GM23338 (cell line): Measurements from ENCODE around the gene PSMD6. TPM values are rescaled to one million over a fixed set of nuclear protein-coding genes. Genes with fewer than 3 reads are reported as not detected.

Source experiments
- ATAC-seq: fragments of 200-7000 bp; cut with Tn5 transposase; 3 replicates; pipeline ENCODE4 v1.9.1; 2020
- DNase-seq: peaks from one replicate; pipeline ENCODE4 v3.0.0-alpha.2; 2015; ENCODE audit warnings: low spot score
- H2AFZ ChIP-seq: fragments of 200-600 bp; sonication (generic); 2 replicates; pipeline ENCODE4 v1.8.0; 2016; ENCODE audit warnings: antibody characterized with exemption, mild to moderate bottlenecking, moderate library complexity
- H3F3A ChIP-seq: fragments of 200-600 bp; sonication (generic); replicated peaks from 2 replicates; pipeline ENCODE4 v1.8.0; 2017; ENCODE audit warnings: antibody characterized with exemption, mixed run types, low read depth
- H3K27ac ChIP-seq: fragments of 200-600 bp; sonication (generic); 2 replicates; pipeline ENCODE4 v1.6.1; 2016; ENCODE audit warnings: low read depth
- H3K27me3 ChIP-seq: fragments of 200-600 bp; sonication (generic); 2 replicates; pipeline ENCODE4 v1.8.0; 2016; ENCODE audit warnings: mild to moderate bottlenecking, mixed run types, moderate library complexity; ENCODE audit not compliant: insufficient read depth
- H3K36me3 ChIP-seq: fragments of 200-600 bp; sonication (generic); 2 replicates; pipeline ENCODE4 v1.8.0; 2016; ENCODE audit warnings: mild to moderate bottlenecking; ENCODE audit not compliant: insufficient read depth
- H3K4me1 ChIP-seq: fragments of 200-600 bp; sonication (generic); 2 replicates; pipeline ENCODE4 v1.8.0; 2016; ENCODE audit warnings: mild to moderate bottlenecking, moderate library complexity; ENCODE audit not compliant: insufficient read depth
- H3K4me2 ChIP-seq: fragments of 200-600 bp; sonication (generic); 2 replicates; pipeline ENCODE4 v1.7.1; 2017; ENCODE audit warnings: mixed run types
- H3K4me3 ChIP-seq: fragments of 200-600 bp; sonication (generic); 2 replicates; pipeline ENCODE4 v1.6.1; 2016; ENCODE audit warnings: mixed run types
- H3K79me2 ChIP-seq: fragments of 200-600 bp; sonication (generic); replicated peaks from 2 replicates; pipeline ENCODE4 v1.8.0; 2017; ENCODE audit warnings: mild to moderate bottlenecking; ENCODE audit not compliant: insufficient read depth
- H3K9me2 ChIP-seq: fragments of 200-600 bp; sonication (generic); 2 replicates; pipeline ENCODE4 v1.8.0; 2017; ENCODE audit not compliant: insufficient read depth
- H4K20me1 ChIP-seq: fragments of 200-600 bp; sonication (generic); replicated peaks from 2 replicates; pipeline ENCODE4 v1.8.0; 2017; ENCODE audit warnings: mild to moderate bottlenecking; ENCODE audit not compliant: insufficient read depth
- H3K27ac Mint-ChIP-seq: 2 replicates; pipeline ENCODE4 v1.8.0; 2020; ENCODE audit warnings: inconsistent platforms, mild to moderate bottlenecking, moderate library complexity, mixed read lengths
- H3K27me3 Mint-ChIP-seq: 3 replicates; pipeline ENCODE4 v1.8.0; 2022; ENCODE audit warnings: low read depth, mild to moderate bottlenecking, moderate library complexity, mixed read lengths, inconsistent platforms; ENCODE audit not compliant: insufficient read depth, poor library complexity
- H3K36me3 Mint-ChIP-seq: 3 replicates; pipeline ENCODE4 v1.8.0; 2021; ENCODE audit warnings: low read depth, mild to moderate bottlenecking, inconsistent platforms, moderate library complexity, mixed read lengths
- H3K4me1 Mint-ChIP-seq: 3 replicates; pipeline ENCODE4 v1.8.0; 2020; ENCODE audit warnings: mild to moderate bottlenecking, inconsistent platforms, mixed read lengths
- H3K4me3 Mint-ChIP-seq: 3 replicates; pipeline ENCODE4 v1.8.0; 2021; ENCODE audit warnings: moderate library complexity, mild to moderate bottlenecking, inconsistent platforms, mixed read lengths
- H3K9me3 Mint-ChIP-seq: 3 replicates; pipeline ENCODE4 v1.8.0; 2020; ENCODE audit warnings: moderate library complexity, mild to moderate bottlenecking, inconsistent platforms, mixed read lengths
- CREB1 ChIP-seq: fragments of 250-450 bp; sonication (Bioruptor Pico); IDR thresholded peaks from 2 replicates; pipeline ENCODE4 v1.5.0; 2020; ENCODE audit warnings: low read depth, mild to moderate bottlenecking, moderate library complexity
- CTCF ChIP-seq, 2 experiments: fragments of 200-600 bp in 1 of 2; sonication (generic) in 1 of 2; conservative IDR thresholded peaks; 2 replicates each; pipeline versions ENCODE4 v1.5.1 to v1.6.1; 2016 to 2017; ENCODE audit warnings: antibody characterized with exemption in 2 of 2, low read depth in 2 of 2, mild to moderate bottlenecking in 2 of 2, moderate library complexity in 1 of 2
- POLR2AphosphoS5 ChIP-seq: IDR thresholded peaks from 2 replicates; pipeline ENCODE4 v1.6.1; 2016; ENCODE audit warnings: antibody characterized with exemption, low read depth
- ZNF114 ChIP-seq: fragments of 250-450 bp; sonication (Bioruptor Pico); IDR thresholded peaks from 2 replicates; pipeline ENCODE4 v1.5.0; 2020; ENCODE audit warnings: mild to moderate bottlenecking, moderate library complexity
- ZNF462 ChIP-seq: fragments of 250-450 bp; sonication (Bioruptor Pico); IDR thresholded peaks from 2 replicates; pipeline ENCODE4 v1.5.0; 2020; ENCODE audit warnings: mild to moderate bottlenecking, moderate library complexity
- polyA plus RNA-seq: library from polyadenylated mRNA; unstranded; fragments of >200 nt; fragmentation: Nextera tagmentation; extraction: Ambion mirVana; gene quantifications from 2 replicates; pipeline ENCODE4 v1.2.1, GENCODE V29; 2016
- total RNA-seq: library from RNA; depleted of rRNA; stranded (reverse); fragments of >200 nt; shearing (Covaris generic); gene quantifications from 2 replicates; pipeline ENCODE4 v1.2.3, GENCODE V29; 2014
- TF ChIP-seq, protein P1 (sequence below): IDR thresholded peaks from 2 replicates; pipeline ENCODE4 v1.6.1; 2016; ENCODE audit warnings: antibody characterized with exemption

The PSMD6 gene
- total and polyA plus RNA-seq, 2 experiments from 2014 or later: 98.1 to 205 TPM

DNA sequence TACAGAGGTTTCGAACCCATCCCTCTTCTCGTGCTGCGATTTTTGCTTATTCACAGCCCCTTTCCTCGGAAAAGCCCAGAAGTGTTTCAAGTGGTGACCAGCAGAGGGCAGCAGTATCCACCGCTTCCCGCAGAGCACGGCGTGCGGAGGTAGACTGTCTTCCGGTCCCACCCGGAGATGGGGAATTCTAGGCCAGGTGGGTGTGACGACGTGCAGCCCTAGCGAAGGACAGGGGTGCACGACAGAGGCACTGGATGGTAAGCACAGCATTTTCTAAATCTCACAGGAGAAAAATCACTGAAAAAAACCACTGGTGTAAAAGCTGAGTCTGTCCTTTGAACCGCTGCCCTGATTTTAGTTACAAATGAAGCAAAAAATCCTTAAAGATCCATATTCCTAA lies 7.4 kb upstream of the PSMD6 start:
- Histone ChIP-seq H3K4me1 (peaks cover 13% of the 10 kb centered on the region), H3K9me2 (no peaks in the 10 kb centered on the region), H3K27ac (no peak overlapping the region), H4K20me1 (no peaks in the 10 kb centered on the region), H3K27me3 (no peaks in the 10 kb centered on the region), H2AFZ (0 out of 2 replicates have a peak overlapping the region, but pooled peaks have one; percentile 7), H3K36me3 (no peaks in the 10 kb centered on the region), H3F3A (no peaks in the 10 kb centered on the region), H3K79me2 (no peaks in the 10 kb centered on the region), H3K4me3 (no peak overlapping the region), H3K4me2 (peak overlapping the region; percentile 50; the same call in 1 of the 2 replicates)
- no peaks in the 10 kb centered on the region for H3K36me3 Mint-ChIP-seq
- ATAC-seq: peak; percentile 98
- no peaks in the 10 kb centered on the region; the same call in 1 of the 3 replicates for H3K9me3 Mint-ChIP-seq
- peaks cover 4% of the 10 kb centered on the region for H3K27me3 Mint-ChIP-seq
- peaks cover 27% of the 10 kb centered on the region for H3K4me1 Mint-ChIP-seq
- peak; percentile 93 for DNase-seq
- H3K27ac Mint-ChIP-seq: peak overlapping the region; percentile 71; the same call in 1 of the 2 replicates
- peak; percentile 51; the same call in 1 of the 2 replicates for TF ChIP-seq CREB1 (CRISPR knock-in tag)
- TF ChIP-seq, protein P1, sequence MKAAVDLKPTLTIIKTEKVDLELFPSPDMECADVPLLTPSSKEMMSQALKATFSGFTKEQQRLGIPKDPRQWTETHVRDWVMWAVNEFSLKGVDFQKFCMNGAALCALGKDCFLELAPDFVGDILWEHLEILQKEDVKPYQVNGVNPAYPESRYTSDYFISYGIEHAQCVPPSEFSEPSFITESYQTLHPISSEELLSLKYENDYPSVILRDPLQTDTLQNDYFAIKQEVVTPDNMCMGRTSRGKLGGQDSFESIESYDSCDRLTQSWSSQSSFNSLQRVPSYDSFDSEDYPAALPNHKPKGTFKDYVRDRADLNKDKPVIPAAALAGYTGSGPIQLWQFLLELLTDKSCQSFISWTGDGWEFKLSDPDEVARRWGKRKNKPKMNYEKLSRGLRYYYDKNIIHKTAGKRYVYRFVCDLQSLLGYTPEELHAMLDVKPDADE: peak; percentile 44; the same call in 1 of the 2 replicates
- peak; percentile 79 to 100 for TF ChIP-seq CTCF (conservative IDR thresholded peaks at IDR 0.05; ENCODE audit: low read depth in 2 of 2)
- TF ChIP-seq ZNF114 (CRISPR knock-in tag): no peak
- TF ChIP-seq ZNF462 (CRISPR knock-in tag): no peak
- TF ChIP-seq POLR2AphosphoS5: no peak
- H3K4me3 Mint-ChIP-seq: peak overlapping the region; percentile 38; the same call in 2 of the 3 replicates
